ENCODE results near the gene FBXL19.
A peak's percentile ranks its signal among the peaks of the same experiment; 100 is the strongest.

The FBXL19 gene

DNA sequence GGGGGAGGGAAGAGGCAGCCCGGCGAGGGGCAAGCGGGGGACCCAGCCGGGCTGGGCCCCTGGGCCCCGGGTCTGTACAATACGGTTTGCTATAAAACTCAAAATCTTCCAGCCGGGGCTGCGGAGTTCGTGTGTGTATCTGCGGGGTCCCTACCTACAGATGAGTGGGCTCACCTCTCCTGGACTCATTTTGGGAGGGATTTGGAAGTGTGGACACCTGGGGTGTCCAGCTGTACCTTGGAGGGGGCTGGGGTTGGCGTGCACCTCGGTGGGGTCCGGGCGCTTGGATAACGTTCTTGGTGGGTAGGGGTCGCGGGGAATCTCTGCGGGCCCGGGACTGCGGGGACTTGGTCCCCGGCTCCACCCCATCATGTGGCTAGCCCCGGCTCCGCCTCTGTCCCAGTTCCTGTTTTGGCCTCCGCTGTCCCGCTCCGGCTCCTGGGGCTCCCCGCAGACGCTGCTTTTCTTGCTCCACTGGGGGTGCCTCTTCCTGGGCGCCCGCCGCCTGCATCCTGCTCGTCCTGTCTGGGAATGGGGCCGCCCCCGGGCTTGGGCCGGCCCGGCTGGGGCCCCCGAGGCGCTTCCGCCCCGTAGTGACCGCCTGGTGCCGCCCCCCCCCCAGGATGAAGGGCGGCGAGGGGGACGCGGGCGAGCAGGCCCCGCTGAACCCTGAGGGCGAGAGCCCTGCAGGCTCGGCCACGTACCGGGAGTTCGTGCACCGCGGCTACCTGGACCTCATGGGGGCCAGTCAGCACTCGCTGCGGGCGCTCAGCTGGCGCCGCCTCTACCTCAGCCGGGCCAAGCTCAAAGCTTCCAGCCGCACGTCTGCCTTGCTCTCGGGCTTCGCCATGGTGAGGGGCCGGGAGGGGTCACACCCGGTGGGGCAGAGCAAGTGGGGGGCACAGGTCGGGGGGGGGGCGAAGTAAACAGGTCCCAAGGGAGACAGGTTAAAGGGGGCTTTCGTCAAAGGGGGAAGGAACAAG, 25.6 kb downstream of the FBXL19 start, which contains the start of gene ORAI3:
ORAI3 (plus strand) TSS at position 402 of the 983 bp plus-strand sequence; CDS start at position 624, 222 bp downstream.
- Histone ChIP-seq H3K4me2 (ENCODE audit: low read depth, low read length, poor library complexity, severe bottlenecking) (peak within 1 kb of the TSS; percentile 79), H3K4me3 (ENCODE audit: insufficient read depth, low read length, poor library complexity, severe bottlenecking) (peak within 1 kb of the TSS; percentile 69), H4K20me1 (ENCODE audit: low read depth, low read length) (no peaks in the 10 kb centered on the region), H3K9me3 (ENCODE audit: insufficient read depth, low read length) (no peaks in the 10 kb centered on the region), H3F3A (ENCODE audit: insufficient read depth) (peaks cover 7% of the 10 kb centered on the region; the same call in 1 of the 2 replicates), H3K27me3 (ENCODE audit: low read length) (no peaks in the 10 kb centered on the region), H2AFZ (ENCODE audit: low read depth, low read length, severe bottlenecking) (peak within 1 kb of the TSS; percentile 67), H3K9me2 (replicated peaks; ENCODE audit: insufficient read depth, low read length) (no peaks in the 10 kb centered on the region), H3K79me2 (ENCODE audit: insufficient read depth, low read length) (0 out of 2 replicates have a peak, but pooled peaks cover 3% of the 10 kb centered on the region), H3K27ac (ENCODE audit: low read depth, low read length) (peak within 1 kb of the TSS; percentile 44), H3K36me3 (ENCODE audit: low read length) (no peaks in the 10 kb centered on the region), H3K9ac (ENCODE audit: low read length) (peak within 1 kb of the TSS; percentile 89)
- TF ChIP-seq EZH2phosphoT487 (conservative IDR thresholded peaks at IDR 0.05; ENCODE audit: low read length) = no peak
- TF ChIP-seq, protein P1, sequence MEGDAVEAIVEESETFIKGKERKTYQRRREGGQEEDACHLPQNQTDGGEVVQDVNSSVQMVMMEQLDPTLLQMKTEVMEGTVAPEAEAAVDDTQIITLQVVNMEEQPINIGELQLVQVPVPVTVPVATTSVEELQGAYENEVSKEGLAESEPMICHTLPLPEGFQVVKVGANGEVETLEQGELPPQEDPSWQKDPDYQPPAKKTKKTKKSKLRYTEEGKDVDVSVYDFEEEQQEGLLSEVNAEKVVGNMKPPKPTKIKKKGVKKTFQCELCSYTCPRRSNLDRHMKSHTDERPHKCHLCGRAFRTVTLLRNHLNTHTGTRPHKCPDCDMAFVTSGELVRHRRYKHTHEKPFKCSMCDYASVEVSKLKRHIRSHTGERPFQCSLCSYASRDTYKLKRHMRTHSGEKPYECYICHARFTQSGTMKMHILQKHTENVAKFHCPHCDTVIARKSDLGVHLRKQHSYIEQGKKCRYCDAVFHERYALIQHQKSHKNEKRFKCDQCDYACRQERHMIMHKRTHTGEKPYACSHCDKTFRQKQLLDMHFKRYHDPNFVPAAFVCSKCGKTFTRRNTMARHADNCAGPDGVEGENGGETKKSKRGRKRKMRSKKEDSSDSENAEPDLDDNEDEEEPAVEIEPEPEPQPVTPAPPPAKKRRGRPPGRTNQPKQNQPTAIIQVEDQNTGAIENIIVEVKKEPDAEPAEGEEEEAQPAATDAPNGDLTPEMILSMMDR (IDR thresholded peaks at IDR 0.05; ENCODE audit: insufficient read depth, low read length, poor library complexity, severe bottlenecking) = no peak

DNA sequence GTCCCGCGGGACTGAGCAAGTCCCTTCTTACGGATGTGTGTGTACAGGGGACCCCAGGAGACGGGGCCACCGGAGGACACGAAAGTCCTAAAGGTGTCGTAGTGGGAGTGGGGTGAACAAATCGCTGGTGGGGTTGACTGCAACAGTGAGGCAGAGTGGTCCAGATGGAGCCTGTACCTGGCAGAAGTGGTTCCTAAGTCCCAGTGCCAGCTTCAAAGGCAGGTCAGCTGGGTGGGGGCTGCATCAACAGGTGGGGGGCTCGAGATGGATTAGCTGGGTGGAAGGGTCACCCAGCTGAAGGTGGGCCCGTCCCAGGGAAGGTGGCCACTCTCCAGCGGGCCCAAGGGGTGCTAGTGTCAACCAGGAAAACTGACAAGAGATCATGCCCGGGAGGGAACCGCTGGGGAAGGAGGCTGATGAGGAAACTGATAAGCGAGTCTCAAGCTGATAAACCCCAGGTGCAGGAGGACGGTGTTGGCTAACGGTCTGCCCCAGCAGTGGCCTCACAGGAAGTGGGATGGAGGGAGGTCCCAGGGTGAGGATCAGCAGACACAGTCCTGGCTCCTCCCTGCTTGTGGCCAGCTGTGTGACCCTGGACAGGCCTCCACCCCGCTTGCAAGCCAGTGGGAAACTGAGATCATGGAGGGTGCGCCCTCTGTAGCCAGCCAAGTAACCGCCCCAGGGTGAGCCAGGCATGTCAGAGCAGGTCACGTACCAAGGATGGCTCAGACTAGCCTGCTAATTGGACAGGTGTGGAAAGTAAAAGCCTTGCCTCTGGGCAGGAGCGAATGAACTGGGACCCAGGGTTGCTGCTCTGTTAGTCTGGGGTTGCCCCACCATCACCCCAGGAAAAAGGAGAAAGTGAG, 26.5 kb downstream of the FBXL19 start:
- Histone ChIP-seq H3K27me3 (ENCODE audit: low read length) (no peaks in the 10 kb centered on the region), H3K27ac (ENCODE audit: low read depth, low read length) (0 out of 2 replicates have a peak overlapping the region, but pooled peaks have one; percentile 42), H3K4me3 (ENCODE audit: insufficient read depth, low read length, poor library complexity, severe bottlenecking) (peak overlapping the region; percentile 69), H3K79me2 (ENCODE audit: insufficient read depth, low read length) (0 out of 2 replicates have a peak, but pooled peaks cover 3% of the 10 kb centered on the region), H3K9me2 (replicated peaks; ENCODE audit: insufficient read depth, low read length) (no peaks in the 10 kb centered on the region), H4K20me1 (ENCODE audit: low read depth, low read length) (no peaks in the 10 kb centered on the region), H2AFZ (ENCODE audit: low read depth, low read length, severe bottlenecking) (no peak overlapping the region), H3K36me3 (ENCODE audit: low read length) (no peaks in the 10 kb centered on the region), H3K9me3 (ENCODE audit: insufficient read depth, low read length) (no peaks in the 10 kb centered on the region), H3F3A (ENCODE audit: insufficient read depth) (peaks cover 9% of the 10 kb centered on the region; the same call in 1 of the 2 replicates), H3K4me2 (ENCODE audit: low read depth, low read length, poor library complexity, severe bottlenecking) (peak overlapping the region; percentile 79), H3K9ac (ENCODE audit: low read length) (peak overlapping the region; percentile 89)
- TF ChIP-seq, protein P1 (IDR thresholded peaks at IDR 0.05; ENCODE audit: insufficient read depth, low read length, poor library complexity, severe bottlenecking) = peak; percentile 27
- TF ChIP-seq EZH2phosphoT487 (conservative IDR thresholded peaks at IDR 0.05; ENCODE audit: low read length) = no peak

DNA sequence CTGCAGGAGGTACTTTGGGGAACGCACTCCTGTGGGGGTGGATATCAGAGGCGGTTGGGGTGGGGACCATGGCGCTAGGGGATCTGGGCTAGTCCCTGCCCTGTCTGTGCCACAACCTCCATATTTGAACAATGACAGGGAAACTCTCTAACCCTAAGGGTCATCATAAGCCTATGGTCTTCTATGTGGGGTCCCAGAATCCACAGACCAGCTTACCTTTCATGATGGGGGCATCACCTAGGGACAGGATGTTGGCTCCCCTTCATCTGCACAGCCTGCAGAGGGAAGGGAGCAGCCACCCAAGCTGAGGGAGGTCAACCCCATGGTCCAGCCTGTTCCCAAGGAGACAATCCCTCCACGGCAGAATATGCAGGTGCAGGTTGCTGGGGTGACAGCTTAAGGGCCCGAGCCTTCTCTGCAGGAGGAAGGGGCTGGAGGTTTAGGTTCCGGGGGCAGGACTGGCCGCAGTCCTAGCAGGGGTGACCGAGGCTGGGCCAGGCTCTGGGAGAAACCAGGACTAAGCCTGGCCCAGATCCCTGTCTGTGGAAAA, 27.2 kb downstream of the FBXL19 start:
- no peaks in the 10 kb centered on the region for H4K20me1 ChIP-seq (ENCODE audit: low read depth, low read length)
- TF ChIP-seq, protein P1 (IDR thresholded peaks at IDR 0.05; ENCODE audit: insufficient read depth, low read length, poor library complexity, severe bottlenecking) = no peak
- TF ChIP-seq EZH2phosphoT487 (conservative IDR thresholded peaks at IDR 0.05; ENCODE audit: low read length) = no peak
- H3K36me3 ChIP-seq (ENCODE audit: low read length) = no peaks in the 10 kb centered on the region
- H3K79me2 ChIP-seq (ENCODE audit: insufficient read depth, low read length) = 0 out of 2 replicates have a peak, but pooled peaks cover 3% of the 10 kb centered on the region
- peak overlapping the region; percentile 79 for H3K4me2 ChIP-seq (ENCODE audit: low read depth, low read length, poor library complexity, severe bottlenecking)
- no peaks in the 10 kb centered on the region for H3K27me3 ChIP-seq (ENCODE audit: low read length)
- no peak overlapping the region for H2AFZ ChIP-seq (ENCODE audit: low read depth, low read length, severe bottlenecking)
- H3K27ac ChIP-seq (ENCODE audit: low read depth, low read length) = no peak overlapping the region
- H3K9ac ChIP-seq (ENCODE audit: low read length) = 0 out of 2 replicates have a peak overlapping the region, but pooled peaks have one; percentile 89
- H3K4me3 ChIP-seq (ENCODE audit: insufficient read depth, low read length, poor library complexity, severe bottlenecking) = no peak overlapping the region
- peaks cover 8% of the 10 kb centered on the region; the same call in 1 of the 2 replicates for H3F3A ChIP-seq (ENCODE audit: insufficient read depth)
- no peaks in the 10 kb centered on the region for H3K9me3 ChIP-seq (ENCODE audit: insufficient read depth, low read length)
- H3K9me2 ChIP-seq (replicated peaks; ENCODE audit: insufficient read depth, low read length) = no peaks in the 10 kb centered on the region

Measured in SU-DHL-6 (cell line).